ENCODE data around the gene BMAL1. TPM values are rescaled to one million over a fixed set of nuclear protein-coding genes. Genes with fewer than 3 reads are reported as not detected.

BMAL1 gene
- total RNA-seq, 1 experiment from 2014 or later: 3.3 TPM

GRCh38 chr11:13362596-13363109 lies 85.1 kb downstream of the BMAL1 start:
- no peak overlapping the region for H3K23ac ChIP-seq (ENCODE audit: insufficient read length, low read depth, low read length)
- H2BK15ac ChIP-seq (ENCODE audit: low read depth, low read length): no peak overlapping the region
- no peak overlapping the region for H2AK5ac ChIP-seq (ENCODE audit: insufficient read length, low read length)
- H3K27ac ChIP-seq (ENCODE audit: insufficient read length, low read depth, low read length): no peak overlapping the region
- Mint-ChIP-seq H3K4me3 (no peak overlapping the region), H3K4me1 (peaks cover 0 to 6% of the 10 kb centered on the region in 2 experiments; a peak in 2 of 4 replicates), H3K36me3 (ENCODE audit: insufficient read depth in 1 of 3, low read depth in 3 of 3) (no peaks in the 10 kb centered on the region), H3K27me3 (ENCODE audit: low read depth) (peaks cover 16% of the 10 kb centered on the region), H3K27ac (no peak overlapping the region), H3K9me3 (no peaks in the 10 kb centered on the region)
- no peaks in the 10 kb centered on the region for H3K79me1 ChIP-seq (ENCODE audit: insufficient read depth, low read depth, low read length, poor library complexity, severe bottlenecking)
- H3K27me3 ChIP-seq (ENCODE audit: insufficient read depth, low read length): no peaks in the 10 kb centered on the region
- no peaks in the 10 kb centered on the region for H3K4me1 ChIP-seq (ENCODE audit: insufficient read depth, low read length)
- H4K91ac ChIP-seq (ENCODE audit: insufficient read length, low read depth, low read length): no peak overlapping the region
- DNase-seq: no peak
- H2BK20ac ChIP-seq (ENCODE audit: low read depth, low read length, poor library complexity, severe bottlenecking): no peak overlapping the region
- H3K79me2 ChIP-seq (ENCODE audit: insufficient read depth, low read length): no peaks in the 10 kb centered on the region
- WGBS (ENCODE audit: extremely low coverage, insufficient read length, low lambda C conversion rate): no CpG with 5 or more reads among the region's 9 CpGs
- no peaks in the 10 kb centered on the region for H3K9me3 ChIP-seq (ENCODE audit: control insufficient read depth, low read depth, low read length)
- H2AFZ ChIP-seq (ENCODE audit: low read length): no peak overlapping the region
- H2BK12ac ChIP-seq (ENCODE audit: insufficient read length, low read depth, low read length): no peak overlapping the region
- no peak overlapping the region for H4K8ac ChIP-seq (replicated peaks; ENCODE audit: insufficient read length, low read depth, low read length)
- H3K23me2 ChIP-seq (ENCODE audit: insufficient read length, low read depth, low read length, poor library complexity, severe bottlenecking): no peaks in the 10 kb centered on the region
- no peak overlapping the region for H2BK120ac ChIP-seq (ENCODE audit: low read depth, low read length, poor library complexity, severe bottlenecking)
- no peak overlapping the region for H3K18ac ChIP-seq (ENCODE audit: insufficient read length, low read depth, low read length)
- no peak overlapping the region for H3K4ac ChIP-seq (ENCODE audit: low read depth, low read length)
- no peak overlapping the region for H3K56ac ChIP-seq (ENCODE audit: insufficient read length, low read depth, low read length)
- H3K4me2 ChIP-seq (ENCODE audit: insufficient read depth, insufficient read length, low read length): no peak overlapping the region
- H4K5ac ChIP-seq (ENCODE audit: insufficient read length, low read depth, low read length): no peak overlapping the region
- H2BK5ac ChIP-seq (ENCODE audit: insufficient read length, low read length): no peak overlapping the region
- H3T11ph ChIP-seq (ENCODE audit: low read length): no peak overlapping the region
- H4K20me1 ChIP-seq (ENCODE audit: control insufficient read depth, insufficient read depth, insufficient read length): no peaks in the 10 kb centered on the region
- no peak for TF ChIP-seq CTCF (conservative IDR thresholded peaks at IDR 0.05)
- no peak overlapping the region for H3K9ac ChIP-seq (ENCODE audit: extremely low read depth, insufficient read length, low read length)
- H3K14ac ChIP-seq (ENCODE audit: insufficient read depth, low read length): no peak overlapping the region
